Endometrial microvascular endothelial cells (primary cell): ENCODE results near the gene SUMO2. TPM values are rescaled to one million over a fixed set of nuclear protein-coding genes. Genes with fewer than 3 reads are reported as not detected.
"Not testable (repeated sequence)": the region's sequence is repeated elsewhere in the genome, so short reads cannot be mapped to it uniquely, and the experiment has no call there.

Experiments used
- in situ Hi-C: cut with HindIII; loops from 2 replicates; pipeline ENCODE4 v1.10.0; 2017; ENCODE audit warnings: low sequenced_read_pairs, low pct_unique_long_range_greater_than_20kb; ENCODE audit errors: inconsistent ontology term
- total RNA-seq: library from RNA; depleted of rRNA; stranded (reverse); fragments of >200 nt; gene quantifications from one replicate; pipeline ENCODE4 v1.2.3, GENCODE V29; 2015; ENCODE audit errors: inconsistent ontology term

The SUMO2 gene
- total RNA-seq, 1 donor from 2014 or later, result 83.1 TPM

GRCh38 chr17:75188614-75189013, 5.9 kb upstream of the SUMO2 start:
- in situ Hi-C loops, result no loop called here

- in situ Hi-C loops, result no loop called here
Observed at GRCh38 chr17:75183999-75184884, 1.5 kb upstream of the SUMO2 start.

GRCh38 chr17:75182319-75182568, 515 bp downstream of the SUMO2 start:
- in situ Hi-C loops, result no loop called here

- in situ Hi-C loops, result no loop called here
Observed at GRCh38 chr17:75181608-75182318, 996 bp downstream of the SUMO2 start.

GRCh38 chr17:75181110-75181509, 1.6 kb downstream of the SUMO2 start:
- in situ Hi-C loops, result no loop called here

GRCh38 chr17:75178453-75178852, 4.3 kb downstream of the SUMO2 start:
- in situ Hi-C loops, result no loop called here

GRCh38 chr17:75176625-75177024, 6.1 kb downstream of the SUMO2 start:
- in situ Hi-C loops, result no loop called here

GRCh38 chr17:75174996-75175395, 7.8 kb downstream of the SUMO2 start:
- in situ Hi-C loops, result no loop called here

- in situ Hi-C loops, result no loop called here
Observed at GRCh38 chr17:75173526-75173925, 9.2 kb downstream of the SUMO2 start.

- in situ Hi-C loops, result no loop called here
Observed at GRCh38 chr17:75168998-75169397, 13.8 kb downstream of the SUMO2 start.

- in situ Hi-C loops, result not testable (repeated sequence)
Observed at GRCh38 chr17:75164606-75165005, 18.2 kb downstream of the SUMO2 start.

GRCh38 chr17:75163074-75163473, 19.7 kb downstream of the SUMO2 start:
- in situ Hi-C loops, result no loop called here

- in situ Hi-C loops, result no loop called here
Observed at GRCh38 chr17:75160211-75160610, 22.5 kb downstream of the SUMO2 start.

GRCh38 chr17:75159196-75160031, 23.3 kb downstream of the SUMO2 start:
- in situ Hi-C loops, result no loop called here

- in situ Hi-C loops, result not testable (repeated sequence)
Observed at GRCh38 chr17:75158480-75158879, 24.3 kb downstream of the SUMO2 start.

GRCh38 chr17:75155191-75155601, 27.6 kb downstream of the SUMO2 start:
- in situ Hi-C loops, result no loop called here

- in situ Hi-C loops, result no loop called here
Observed at GRCh38 chr17:75154195-75155106, 28.3 kb downstream of the SUMO2 start, which contains the start of gene JPT1. Gene JPT1 (minus strand): TSS chr17:75154512. CDS start chr17:75154397, 115 bp downstream.

GRCh38 chr17:75153780-75154194, 29.0 kb downstream of the SUMO2 start:
- in situ Hi-C loops, result no loop called here
